Activated CD4-positive, alpha-beta T cell treated with anti-CD3 and anti-CD28 coated beads, Interleukin-2, amount 10 ng/mL, durations not matched to agents 7 days and 5 days (primary cell): ENCODE results near the gene DLGAP1. TPM values are rescaled to one million over a fixed set of nuclear protein-coding genes. Genes with fewer than 3 reads are reported as not detected.

Source experiments
- CTCF ChIA-PET: fragments of 350-600 bp; sonication (Branson Sonifier 250); formaldehyde crosslinking; loops from one replicate; lab custom pipeline; 2021; ENCODE audit warnings: antibody characterized with exemption; lab: Charles Lee
- POLR2A ChIA-PET: fragments of 350-600 bp; sonication (Branson Sonifier 250); formaldehyde crosslinking; loops from one replicate; lab custom pipeline; 2021; ENCODE audit warnings: antibody characterized with exemption; lab: Charles Lee
- DNase-seq: peaks from one replicate; pipeline ENCODE4 v3.0.0-alpha.2; 2020
- H3K27ac Mint-ChIP-seq: one replicate; pipeline ENCODE4 v1.8.0; 2021; ENCODE audit warnings: mild to moderate bottlenecking, moderate library complexity, mixed read lengths
- H3K27me3 Mint-ChIP-seq: one replicate; pipeline ENCODE4 v1.8.0; 2021; ENCODE audit warnings: mixed read lengths
- H3K36me3 Mint-ChIP-seq: one replicate; pipeline ENCODE4 v1.8.0; 2021; ENCODE audit warnings: low read depth, mixed read lengths
- H3K4me1 Mint-ChIP-seq: one replicate; pipeline ENCODE4 v1.8.0; 2021; ENCODE audit warnings: mixed read lengths
- H3K4me3 Mint-ChIP-seq: one replicate; pipeline ENCODE4 v1.8.0; 2021; ENCODE audit warnings: mild to moderate bottlenecking, moderate library complexity, mixed read lengths
- H3K9me3 Mint-ChIP-seq: one replicate; pipeline ENCODE4 v1.8.0; 2021; ENCODE audit warnings: mixed read lengths
- total RNA-seq, 2 experiments: library from RNA; stranded (reverse); gene quantifications; one replicate each; pipeline ENCODE4 v1.2.3, GENCODE V29; 2021

Gene DLGAP1
- total RNA-seq, 2 experiments from 2014 or later, result 0.10 TPM; not detected in 1

GRCh38 chr18:3967359-3968180, 487.5 kb downstream of the DLGAP1 start:
- no peak for DNase-seq
- H3K4me1 Mint-ChIP-seq, result no peaks in the 10 kb centered on the region

GRCh38 chr18:3966642-3967358, 488.3 kb downstream of the DLGAP1 start:
- H3K4me3 Mint-ChIP-seq, result no peak overlapping the region
- no peaks in the 10 kb centered on the region for H3K4me1 Mint-ChIP-seq
- CTCF ChIA-PET, result interaction anchor here (1.1 to 1.3 kb wide), 2 partner anchors 19 to 195 kb away, joined by 3 to 4 read pairs; no protein-coding TSS in a partner anchor
- no peak overlapping the region for H3K27ac Mint-ChIP-seq
- peaks cover 9% of the 10 kb centered on the region for H3K27me3 Mint-ChIP-seq
- H3K36me3 Mint-ChIP-seq, result no peaks in the 10 kb centered on the region
- DNase-seq, result no peak
- POLR2A ChIA-PET, result no interaction called here
- no peaks in the 10 kb centered on the region for H3K9me3 Mint-ChIP-seq

More at GRCh38 chr18:3967359-3968180, 487.5 kb downstream of the DLGAP1 start:
- Mint-ChIP-seq H3K27ac (no peak overlapping the region), H3K9me3 (no peaks in the 10 kb centered on the region), H3K27me3 (peaks cover 9% of the 10 kb centered on the region), H3K36me3 (no peaks in the 10 kb centered on the region), H3K4me3 (no peak overlapping the region)
- POLR2A ChIA-PET, result no interaction called here
- CTCF ChIA-PET, result interaction anchor here (1.1 kb wide), 1 partner anchor 20 kb away, joined by 3 read pairs; no protein-coding TSS in a partner anchor

DNA sequence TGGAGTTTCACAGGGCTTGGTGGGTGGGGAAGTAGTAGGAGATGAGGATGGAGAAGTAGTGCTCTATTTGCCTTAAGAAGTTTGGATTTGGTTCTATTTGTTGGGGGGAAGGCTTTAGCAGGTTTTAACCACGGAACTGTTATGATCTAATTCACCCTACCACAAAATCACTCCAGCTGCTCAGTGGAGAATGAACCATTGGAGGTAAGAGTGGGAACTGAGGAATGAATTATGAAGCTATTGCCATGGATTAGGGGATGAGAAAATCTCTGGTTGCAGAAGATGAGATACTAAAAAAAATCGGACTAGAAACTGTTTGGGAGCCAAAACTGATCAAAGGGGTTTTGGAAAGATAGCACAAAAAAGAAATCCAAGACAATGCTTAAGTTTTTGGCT, 488.9 kb downstream of the DLGAP1 start:
- Mint-ChIP-seq H3K36me3 (no peaks in the 10 kb centered on the region), H3K4me1 (no peaks in the 10 kb centered on the region), H3K27me3 (peaks cover 9% of the 10 kb centered on the region), H3K27ac (no peak overlapping the region), H3K4me3 (no peak overlapping the region), H3K9me3 (no peaks in the 10 kb centered on the region)
- CTCF ChIA-PET, result interaction anchor here (1.3 kb wide), 1 partner anchor 195 kb away, joined by 4 read pairs; no protein-coding TSS in a partner anchor
- no peak for DNase-seq
- POLR2A ChIA-PET, result no interaction called here

DNA sequence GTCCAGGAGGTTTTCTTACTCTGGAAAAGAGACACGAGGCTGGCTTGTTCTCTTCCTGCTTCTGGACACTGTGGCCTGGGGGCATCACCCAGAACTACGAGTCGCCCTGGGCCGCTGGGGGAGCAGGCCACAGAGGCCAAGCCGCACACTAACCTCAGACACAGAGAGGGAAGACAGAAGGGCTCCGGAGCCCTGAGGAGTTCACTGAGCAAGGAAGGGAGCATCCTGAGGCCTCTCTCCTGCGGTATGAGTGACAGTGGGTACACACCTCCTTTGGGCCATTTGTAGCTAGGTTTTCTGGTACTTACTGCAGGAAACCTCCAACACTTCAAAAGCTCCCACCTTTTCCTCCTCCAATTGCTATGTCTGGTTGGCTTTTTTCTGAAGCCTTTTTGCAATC, 494.1 kb downstream of the DLGAP1 start:
- no peak for DNase-seq
- H3K27ac Mint-ChIP-seq, result no peak overlapping the region
- H3K36me3 Mint-ChIP-seq, result no peaks in the 10 kb centered on the region
- no peaks in the 10 kb centered on the region for H3K4me1 Mint-ChIP-seq
- H3K27me3 Mint-ChIP-seq, result peaks cover 3% of the 10 kb centered on the region
- ChIA-PET POLR2A (no interaction called here), CTCF (no interaction called here)
- H3K4me3 Mint-ChIP-seq, result no peak overlapping the region
- H3K9me3 Mint-ChIP-seq, result no peaks in the 10 kb centered on the region

DNA sequence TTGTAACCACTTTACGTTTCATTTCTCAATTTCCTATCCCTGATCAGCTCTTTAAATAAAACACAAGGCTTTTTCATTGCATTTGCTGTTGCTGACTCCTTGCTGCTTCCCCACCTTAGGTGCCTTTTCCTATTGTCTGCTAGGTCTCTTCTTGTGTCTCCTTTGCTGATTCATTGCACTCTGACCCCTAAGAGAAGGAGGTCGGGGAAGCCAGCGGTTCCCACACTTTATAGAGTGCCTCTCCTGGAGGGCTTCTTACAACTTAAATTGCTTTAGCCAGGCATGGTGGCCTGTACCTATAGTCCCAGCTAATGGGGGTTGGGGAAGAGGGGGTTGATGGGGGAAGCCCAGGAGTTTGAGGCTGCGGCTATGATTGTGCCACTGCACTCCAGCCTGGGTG, 495.0 kb downstream of the DLGAP1 start:
- Mint-ChIP-seq H3K36me3 (no peaks in the 10 kb centered on the region), H3K4me3 (no peak overlapping the region), H3K4me1 (no peaks in the 10 kb centered on the region), H3K9me3 (no peaks in the 10 kb centered on the region), H3K27ac (no peak overlapping the region), H3K27me3 (peaks cover 3% of the 10 kb centered on the region)
- CTCF ChIA-PET, result no interaction called here
- no peak for DNase-seq
- POLR2A ChIA-PET, result no interaction called here

DNA sequence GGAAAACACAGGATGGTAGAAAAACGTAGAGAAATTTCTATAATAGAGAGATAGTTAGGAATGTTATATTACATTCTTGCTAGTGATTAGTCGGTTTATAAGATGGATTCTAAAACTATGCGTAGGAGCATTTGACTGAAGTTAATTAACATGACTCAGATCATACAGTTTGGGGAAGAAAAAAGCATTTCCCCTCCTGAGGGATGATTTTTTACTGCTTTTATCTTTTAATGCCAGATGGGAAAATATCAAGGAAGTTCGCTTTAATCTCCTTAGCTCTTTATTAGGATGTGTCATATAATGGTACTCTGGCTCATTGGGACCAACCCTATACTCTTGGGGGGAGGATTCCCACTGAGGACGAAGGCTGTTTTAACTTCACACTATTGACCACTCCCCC, 503.1 kb downstream of the DLGAP1 start:
- POLR2A ChIA-PET, result no interaction called here
- no peak overlapping the region for H3K27ac Mint-ChIP-seq
- no peaks in the 10 kb centered on the region for H3K4me1 Mint-ChIP-seq
- no peak overlapping the region for H3K4me3 Mint-ChIP-seq
- no peaks in the 10 kb centered on the region for H3K36me3 Mint-ChIP-seq
- H3K27me3 Mint-ChIP-seq, result peaks cover 8% of the 10 kb centered on the region
- CTCF ChIA-PET, result no interaction called here
- DNase-seq, result no peak
- H3K9me3 Mint-ChIP-seq, result no peaks in the 10 kb centered on the region

DNA sequence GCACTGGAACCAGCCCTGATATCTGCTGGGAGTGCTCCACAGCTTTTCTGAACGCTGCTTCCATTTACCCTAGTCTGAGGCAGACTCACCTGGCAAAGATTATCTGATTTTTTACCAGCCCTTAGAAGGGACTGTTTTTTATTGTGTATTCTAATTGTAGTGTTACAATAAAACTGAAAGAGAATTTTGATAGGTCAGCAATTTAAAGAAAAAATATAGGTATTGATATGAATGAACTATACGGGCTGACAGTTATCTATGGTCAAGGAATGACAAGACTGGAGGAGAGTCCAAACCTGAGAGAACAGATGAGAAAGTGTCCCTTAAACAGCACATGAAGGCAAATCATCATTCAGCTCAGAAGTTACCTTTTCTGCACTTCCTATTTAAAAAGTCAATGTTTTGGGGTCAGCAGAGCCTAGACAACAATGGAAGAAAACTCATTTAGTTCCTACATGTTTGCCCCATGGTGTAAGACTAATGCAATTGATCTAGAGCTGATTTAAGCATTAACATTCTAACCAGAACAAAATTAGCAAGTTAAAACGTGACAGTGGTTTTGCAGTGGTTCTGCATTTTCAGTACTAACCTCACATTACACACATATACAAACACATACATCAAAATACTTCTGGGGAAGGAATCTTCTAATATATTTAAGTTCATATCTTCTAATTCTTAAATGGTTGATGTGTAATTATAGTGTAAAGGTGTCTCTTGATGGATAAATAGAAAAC, 504.3 kb downstream of the DLGAP1 start:
- ChIA-PET CTCF (no interaction called here), POLR2A (no interaction called here)
- H3K36me3 Mint-ChIP-seq, result no peaks in the 10 kb centered on the region

DNA sequence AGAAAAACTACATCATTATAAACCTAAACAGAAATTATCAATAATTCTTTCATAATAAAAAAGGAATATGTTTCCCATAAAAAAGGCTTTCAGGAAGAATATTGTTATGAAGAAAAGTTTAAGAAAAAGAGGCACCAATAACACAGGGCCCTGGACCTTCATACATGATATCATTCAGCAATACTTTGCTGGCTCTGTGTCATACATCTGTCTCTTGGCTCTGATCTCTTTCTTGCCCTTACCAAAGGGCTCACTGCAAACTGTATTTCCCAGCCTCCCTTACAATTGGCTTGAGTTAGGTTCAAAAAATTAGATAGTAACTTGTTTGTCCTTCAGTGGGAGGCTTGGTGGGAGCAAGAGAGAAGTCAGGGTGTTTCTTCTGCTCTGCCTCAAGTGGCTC, 506.1 kb downstream of the DLGAP1 start:
- Mint-ChIP-seq H3K36me3 (no peaks in the 10 kb centered on the region), H3K27ac (no peak overlapping the region), H3K4me3 (no peak overlapping the region), H3K4me1 (no peaks in the 10 kb centered on the region), H3K27me3 (peaks cover 12% of the 10 kb centered on the region), H3K9me3 (no peaks in the 10 kb centered on the region)
- no peak for DNase-seq
- POLR2A ChIA-PET, result no interaction called here
- CTCF ChIA-PET, result interaction anchor here (0.7 kb wide), 1 partner anchor 108 kb away, joined by 4 read pairs; no protein-coding TSS in a partner anchor

More for the DNA sequence above, 504.3 kb downstream of the DLGAP1 start:
- Mint-ChIP-seq H3K9me3 (no peaks in the 10 kb centered on the region), H3K27ac (no peak overlapping the region), H3K4me1 (no peaks in the 10 kb centered on the region), H3K27me3 (peaks cover 8% of the 10 kb centered on the region), H3K4me3 (no peak overlapping the region)
- no peak for DNase-seq

DNA sequence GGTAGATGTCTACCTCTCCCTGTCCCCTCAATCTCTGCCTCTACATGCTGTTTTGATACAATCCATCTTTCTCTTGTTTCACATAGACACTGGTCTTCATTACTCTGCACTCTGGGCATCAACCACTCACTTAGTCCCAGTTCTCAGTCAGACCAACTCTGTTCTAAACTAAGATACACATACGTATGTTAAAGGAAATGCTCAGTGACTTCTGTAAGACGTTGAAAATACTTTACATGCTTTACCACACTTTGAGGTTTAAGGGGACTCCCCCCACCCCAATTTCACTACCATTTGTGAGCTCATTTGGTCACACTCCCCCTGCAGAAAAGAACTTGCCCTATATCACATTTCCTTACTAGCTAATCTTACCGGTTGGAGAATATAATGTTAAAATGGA, 507.7 kb downstream of the DLGAP1 start:
- Mint-ChIP-seq H3K4me3 (no peak overlapping the region), H3K27ac (no peak overlapping the region), H3K36me3 (no peaks in the 10 kb centered on the region), H3K4me1 (no peaks in the 10 kb centered on the region), H3K9me3 (no peaks in the 10 kb centered on the region), H3K27me3 (peaks cover 12% of the 10 kb centered on the region)
- CTCF ChIA-PET, result interaction anchor here (1.2 kb wide), 1 partner anchor 20 kb away, joined by 3 read pairs; no protein-coding TSS in a partner anchor
- DNase-seq, result no peak
- POLR2A ChIA-PET, result no interaction called here

DNA sequence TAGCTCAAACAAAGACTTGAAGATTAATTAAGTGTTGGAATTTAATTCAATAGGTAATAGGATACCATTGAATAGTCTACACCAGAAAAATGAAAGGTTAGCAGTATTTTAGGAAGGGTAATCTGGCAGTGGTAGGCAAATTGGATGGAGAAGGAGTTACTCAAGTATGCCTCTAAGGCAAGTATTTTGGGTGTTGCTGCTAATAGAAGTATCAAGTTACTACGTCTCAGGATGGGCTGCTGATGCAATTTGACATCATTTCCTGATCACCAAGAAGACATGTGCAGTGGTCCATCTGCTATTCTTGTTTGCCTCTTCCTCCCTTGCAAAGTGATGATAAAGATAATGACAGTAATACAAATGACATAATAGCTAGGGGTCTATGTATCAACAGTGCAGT, 519.8 kb downstream of the DLGAP1 start:
- H3K4me1 Mint-ChIP-seq, result no peaks in the 10 kb centered on the region
- CTCF ChIA-PET, result no interaction called here

GRCh38 chr18:3932276-3932675, 522.8 kb downstream of the DLGAP1 start:
- H3K27ac Mint-ChIP-seq, result no peak overlapping the region
- ChIA-PET POLR2A (no interaction called here), CTCF (no interaction called here)
- H3K9me3 Mint-ChIP-seq, result no peaks in the 10 kb centered on the region
- H3K27me3 Mint-ChIP-seq, result no peaks in the 10 kb centered on the region
- DNase-seq, result no peak
- H3K4me3 Mint-ChIP-seq, result no peak overlapping the region
- no peaks in the 10 kb centered on the region for H3K4me1 Mint-ChIP-seq
- H3K36me3 Mint-ChIP-seq, result no peaks in the 10 kb centered on the region

More for the DNA sequence above, 519.8 kb downstream of the DLGAP1 start:
- Mint-ChIP-seq H3K27me3 (no peaks in the 10 kb centered on the region), H3K9me3 (no peaks in the 10 kb centered on the region), H3K36me3 (no peaks in the 10 kb centered on the region), H3K27ac (no peak overlapping the region), H3K4me3 (no peak overlapping the region)
- no peak for DNase-seq
- POLR2A ChIA-PET, result no interaction called here

DNA sequence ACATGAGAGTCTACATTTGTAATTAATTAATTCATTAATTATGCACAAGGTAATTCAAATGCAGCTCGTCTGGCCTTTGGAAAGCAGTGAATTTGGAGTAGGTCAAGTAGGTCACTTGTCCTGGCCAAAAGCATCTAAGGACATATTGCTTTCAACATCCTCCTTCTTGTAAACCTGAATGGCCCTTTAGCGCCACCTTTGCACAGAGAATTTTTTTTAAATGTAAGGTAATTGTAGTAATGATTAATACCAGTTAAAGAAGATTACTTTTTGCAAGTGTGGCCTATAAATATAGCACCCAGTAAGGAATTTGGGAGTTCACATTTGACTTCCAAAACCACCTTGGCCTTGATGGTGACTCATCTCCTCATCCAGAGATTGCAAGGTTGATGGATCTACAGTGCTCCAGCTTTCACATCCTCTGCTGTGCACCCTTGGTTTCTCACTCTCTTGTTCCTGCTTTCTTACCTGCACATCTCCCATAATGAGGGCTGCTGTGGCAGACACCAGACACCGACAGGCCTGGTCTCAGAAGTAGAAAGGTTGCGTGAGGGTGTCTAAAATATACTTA, 523.5 kb downstream of the DLGAP1 start:
- ChIA-PET CTCF (no interaction called here), POLR2A (no interaction called here)
- H3K36me3 Mint-ChIP-seq, result no peaks in the 10 kb centered on the region
- H3K27me3 Mint-ChIP-seq, result peaks cover 2% of the 10 kb centered on the region
- DNase-seq, result no peak
- H3K4me3 Mint-ChIP-seq, result no peak overlapping the region
- H3K9me3 Mint-ChIP-seq, result no peaks in the 10 kb centered on the region
- H3K27ac Mint-ChIP-seq, result no peak overlapping the region
- no peaks in the 10 kb centered on the region for H3K4me1 Mint-ChIP-seq
